Measurements from ENCODE around the gene MTG1.

DNA sequence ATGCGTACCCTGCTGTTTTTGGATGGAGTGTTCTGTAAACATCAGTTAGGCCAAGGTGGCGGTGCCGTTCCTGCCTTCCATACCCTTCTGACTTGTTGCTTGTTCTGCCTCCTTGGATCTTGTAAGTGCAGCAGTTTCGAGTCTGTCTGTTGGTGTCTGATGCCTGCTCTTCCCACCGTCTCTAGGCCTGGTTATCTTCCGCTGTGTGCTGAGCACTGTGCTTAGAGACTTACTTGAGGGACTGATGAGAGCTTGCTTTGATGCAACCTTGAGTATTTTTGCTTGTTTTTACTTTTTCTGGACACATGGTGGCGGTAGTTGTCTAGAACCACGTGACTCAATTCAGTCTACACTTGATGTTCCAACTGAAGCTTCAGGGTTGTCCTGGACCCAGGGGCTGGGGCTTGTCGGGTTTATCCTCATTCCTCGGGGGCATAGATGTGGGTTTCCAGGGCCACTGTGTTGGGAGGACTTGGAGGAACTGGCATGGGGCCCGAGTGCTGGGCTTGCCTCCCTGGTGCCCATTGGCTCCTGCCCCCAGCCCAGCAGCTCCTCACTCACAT, 44.8 kb downstream of the MTG1 start:
- TF ChIP-seq, protein P1, sequence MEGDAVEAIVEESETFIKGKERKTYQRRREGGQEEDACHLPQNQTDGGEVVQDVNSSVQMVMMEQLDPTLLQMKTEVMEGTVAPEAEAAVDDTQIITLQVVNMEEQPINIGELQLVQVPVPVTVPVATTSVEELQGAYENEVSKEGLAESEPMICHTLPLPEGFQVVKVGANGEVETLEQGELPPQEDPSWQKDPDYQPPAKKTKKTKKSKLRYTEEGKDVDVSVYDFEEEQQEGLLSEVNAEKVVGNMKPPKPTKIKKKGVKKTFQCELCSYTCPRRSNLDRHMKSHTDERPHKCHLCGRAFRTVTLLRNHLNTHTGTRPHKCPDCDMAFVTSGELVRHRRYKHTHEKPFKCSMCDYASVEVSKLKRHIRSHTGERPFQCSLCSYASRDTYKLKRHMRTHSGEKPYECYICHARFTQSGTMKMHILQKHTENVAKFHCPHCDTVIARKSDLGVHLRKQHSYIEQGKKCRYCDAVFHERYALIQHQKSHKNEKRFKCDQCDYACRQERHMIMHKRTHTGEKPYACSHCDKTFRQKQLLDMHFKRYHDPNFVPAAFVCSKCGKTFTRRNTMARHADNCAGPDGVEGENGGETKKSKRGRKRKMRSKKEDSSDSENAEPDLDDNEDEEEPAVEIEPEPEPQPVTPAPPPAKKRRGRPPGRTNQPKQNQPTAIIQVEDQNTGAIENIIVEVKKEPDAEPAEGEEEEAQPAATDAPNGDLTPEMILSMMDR (IDR thresholded peaks at IDR 0.05): peak; percentile 29
- no peak for TF ChIP-seq EZH2 (IDR thresholded peaks at IDR 0.05; ENCODE audit: borderline replicate concordance, insufficient read depth, low read depth, low read length, poor library complexity, severe bottlenecking)

All from B cell (primary cell).